HepG2 (cell line): ENCODE data around the gene TTPAL. TPM values are rescaled to one million over a fixed set of nuclear protein-coding genes. Genes with fewer than 3 reads are reported as not detected.

ENCODE experiments used
- ATF3 ChIP-seq: sonication (generic); formaldehyde crosslinking; IDR thresholded peaks from 2 replicates; pipeline ENCODE4 v1.4.0; 2020; ENCODE audit warnings: missing genetic modification reagents
- CBX2 ChIP-seq, 2 experiments: fragments of 200-600 bp in 1 of 2; sonication (generic); formaldehyde crosslinking in 1 of 2; IDR thresholded peaks; 2 replicates each; pipeline versions ENCODE4 v1.7.0 to v1.8.1; 2018 to 2022; ENCODE audit warnings: low read depth in 2 of 2, low read length in 1 of 2, mild to moderate bottlenecking in 1 of 2, missing genetic modification reagents in 1 of 2
- CENPX ChIP-seq: sonication (generic); formaldehyde crosslinking; IDR thresholded peaks from 2 replicates; pipeline ENCODE4 v1.9.0; 2021; ENCODE audit warnings: mild to moderate bottlenecking, missing genetic modification reagents, moderate library complexity
- FUBP1 ChIP-seq: sonication (generic); formaldehyde crosslinking; IDR thresholded peaks from 2 replicates; pipeline ENCODE4 v1.5.1; 2020; ENCODE audit warnings: missing genetic modification reagents, mild to moderate bottlenecking, borderline replicate concordance
- HCFC1 ChIP-seq: fragments of 150-350 bp; IDR thresholded peaks from 2 replicates; pipeline ENCODE4 v1.6.1; 2014; ENCODE audit warnings: low read depth, low read length
- KDM1A ChIP-seq: IDR thresholded peaks from 2 replicates; pipeline ENCODE4 v1.6.1; 2016; ENCODE audit warnings: missing compliant biosample characterization
- KLF13 ChIP-seq: sonication (generic); formaldehyde crosslinking; IDR thresholded peaks from 2 replicates; pipeline ENCODE4 v1.4.0; 2020; ENCODE audit warnings: mild to moderate bottlenecking, missing genetic modification reagents
- NONO ChIP-seq, 2 experiments: fragments of 450-650 bp in 1 of 2; sonication (generic) in 1 of 2; formaldehyde crosslinking in 1 of 2; IDR thresholded peaks in 1 of 2; conservative IDR thresholded peaks in 1 of 2; 2 replicates each; pipeline versions ENCODE4 v1.6.1 to v1.8.0; 2017 to 2022; ENCODE audit warnings: mild to moderate bottlenecking in 1 of 2, missing genetic modification reagents in 1 of 2, moderate library complexity in 1 of 2
- REPIN1 ChIP-seq: sonication (generic); formaldehyde crosslinking; IDR thresholded peaks from 2 replicates; pipeline ENCODE4 v1.8.0; 2022; ENCODE audit warnings: missing genetic modification reagents, low read depth, mild to moderate bottlenecking, borderline replicate concordance
- TSC22D2 ChIP-seq: sonication (generic); formaldehyde crosslinking; IDR thresholded peaks from 2 replicates; pipeline ENCODE4 v1.5.1; 2020; ENCODE audit warnings: missing genetic modification reagents, mild to moderate bottlenecking, borderline replicate concordance
- YY1 ChIP-seq: IDR thresholded peaks from 2 replicates; pipeline ENCODE4 v1.6.1; 2011; ENCODE audit warnings: low read length, low read depth, moderate library complexity, mild to moderate bottlenecking; ENCODE audit not compliant: insufficient read depth, insufficient replicate concordance
- ZFP90 ChIP-seq: sonication (generic); formaldehyde crosslinking; IDR thresholded peaks from 2 replicates; pipeline ENCODE4 v1.8.0; 2022; ENCODE audit warnings: missing genetic modification reagents, mild to moderate bottlenecking, inconsistent platforms, borderline replicate concordance
- ZMYM3 ChIP-seq: sonication (generic); formaldehyde crosslinking; IDR thresholded peaks from 2 replicates; pipeline ENCODE4 v1.5.1; 2020; ENCODE audit warnings: mild to moderate bottlenecking, missing genetic modification reagents
- ZNF337 ChIP-seq: sonication (generic); formaldehyde crosslinking; IDR thresholded peaks from 2 replicates; pipeline ENCODE4 v1.5.1; 2020; ENCODE audit warnings: missing genetic modification reagents, low read depth, mild to moderate bottlenecking, borderline replicate concordance
- ZNF354B ChIP-seq: sonication (generic); formaldehyde crosslinking; IDR thresholded peaks from 2 replicates; pipeline ENCODE4 v1.8.0; 2022; ENCODE audit warnings: mild to moderate bottlenecking, missing genetic modification reagents
- ZNF460 ChIP-seq: sonication (generic); formaldehyde crosslinking; IDR thresholded peaks from 2 replicates; pipeline ENCODE4 v1.5.1; 2020; ENCODE audit warnings: missing genetic modification reagents, mild to moderate bottlenecking, borderline replicate concordance
- ZNF530 ChIP-seq: sonication (generic); formaldehyde crosslinking; IDR thresholded peaks from 2 replicates; pipeline ENCODE4 v1.5.0; 2020; ENCODE audit warnings: low read depth, mild to moderate bottlenecking, missing genetic modification reagents
- ZNF567 ChIP-seq: sonication (generic); formaldehyde crosslinking; IDR thresholded peaks from 2 replicates; pipeline ENCODE4 v1.8.1; 2023; ENCODE audit warnings: mild to moderate bottlenecking, missing genetic modification reagents, borderline replicate concordance
- ZNF737 ChIP-seq: sonication (generic); formaldehyde crosslinking; IDR thresholded peaks from 2 replicates; pipeline ENCODE4 v1.5.0; 2020; ENCODE audit warnings: missing genetic modification reagents, mild to moderate bottlenecking, borderline replicate concordance
- ZNF749 ChIP-seq: sonication (generic); formaldehyde crosslinking; IDR thresholded peaks from 2 replicates; pipeline ENCODE4 v1.8.0; 2022; ENCODE audit warnings: mild to moderate bottlenecking, missing genetic modification reagents, moderate library complexity, borderline replicate concordance
- polyA plus RNA-seq, 8 experiments: library from polyadenylated mRNA; depleted of rRNA in 3 of 8; stranded (reverse) in 7 of 8; unstranded in 1 of 8; fragments of >200 nt; fragmentation: Illumina TruSeq in 4 of 8; extraction: Trizol in 4 of 8; gene quantifications; 2 replicates each; pipeline versions ENCODE4 v1.2.1 to v1.2.3, GENCODE V29; 2011 to 2016; ENCODE audit warnings: low read depth in 4 of 8, missing spikeins in 1 of 8, mixed read lengths in 1 of 8; ENCODE audit not compliant: insufficient read depth in 1 of 8
- total RNA-seq, 5 experiments: library from RNA; depleted of rRNA; stranded (reverse); fragments of >200 nt; fragmentation: Illumina TruSeq; extraction: Trizol; gene quantifications; 2 replicates each; pipeline ENCODE4 v1.2.3, GENCODE V29; 2016; ENCODE audit warnings: low read depth in 1 of 5
- TF ChIP-seq, protein P1 (sequence below): sonication (generic); formaldehyde crosslinking; IDR thresholded peaks from 2 replicates; pipeline ENCODE4 v1.4.0; 2020; ENCODE audit warnings: mild to moderate bottlenecking, missing genetic modification reagents
- TF ChIP-seq, protein P2 (sequence below): sonication (generic); formaldehyde crosslinking; conservative IDR thresholded peaks from 2 replicates; pipeline ENCODE4 v1.4.0; 2020; ENCODE audit warnings: missing genetic modification reagents

Gene TTPAL
- total and polyA plus RNA-seq, 2 of the 13 experiments (the other 11 are each of a cell fraction or from before 2014, with no cell fraction given) = 4.3 to 18.8 TPM

- TF ChIP-seq ZNF737 (CRISPR knock-in tag) = peak; percentile 91
- TF ChIP-seq ZMYM3 (CRISPR knock-in tag) = peak; percentile 61; the same call in 1 of the 2 replicates
- TF ChIP-seq, protein P1, sequence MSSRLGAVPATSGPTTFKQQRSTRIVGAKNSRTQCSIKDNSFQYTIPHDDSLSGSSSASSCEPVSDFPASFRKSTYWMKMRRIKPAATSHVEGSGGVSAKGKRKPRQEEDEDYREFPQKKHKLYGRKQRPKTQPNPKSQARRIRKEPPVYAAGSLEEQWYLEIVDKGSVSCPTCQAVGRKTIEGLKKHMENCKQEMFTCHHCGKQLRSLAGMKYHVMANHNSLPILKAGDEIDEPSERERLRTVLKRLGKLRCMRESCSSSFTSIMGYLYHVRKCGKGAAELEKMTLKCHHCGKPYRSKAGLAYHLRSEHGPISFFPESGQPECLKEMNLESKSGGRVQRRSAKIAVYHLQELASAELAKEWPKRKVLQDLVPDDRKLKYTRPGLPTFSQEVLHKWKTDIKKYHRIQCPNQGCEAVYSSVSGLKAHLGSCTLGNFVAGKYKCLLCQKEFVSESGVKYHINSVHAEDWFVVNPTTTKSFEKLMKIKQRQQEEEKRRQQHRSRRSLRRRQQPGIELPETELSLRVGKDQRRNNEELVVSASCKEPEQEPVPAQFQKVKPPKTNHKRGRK (CRISPR knock-in tag) = peak; percentile 75; the same call in 1 of the 2 replicates
- peak; percentile 48; the same call in 1 of the 2 replicates for TF ChIP-seq HCFC1
- TF ChIP-seq REPIN1 (CRISPR knock-in tag) = peak; percentile 99
- 0 out of 2 replicates have a peak, but pooled peaks have one; percentile 11 for TF ChIP-seq KDM1A (CRISPR knock-in tag)
- TF ChIP-seq CENPX (CRISPR knock-in tag) = no peak
- TF ChIP-seq ATF3 = peak; percentile 80
- peak; percentile 92 for TF ChIP-seq ZNF749 (CRISPR knock-in tag)
- peak; percentile 92 for TF ChIP-seq TSC22D2 (CRISPR knock-in tag)
- peak; percentile 88; the same call in 1 of the 2 replicates for TF ChIP-seq FUBP1 (CRISPR knock-in tag)
- TF ChIP-seq NONO (IDR thresholded peaks at IDR 0.05) = no peak
- TF ChIP-seq NONO (CRISPR knock-in tag; conservative IDR thresholded peaks at IDR 0.05) = peak; percentile 99
- TF ChIP-seq ZNF337 (CRISPR knock-in tag) = peak; percentile 99
- peak; percentile 77 for TF ChIP-seq YY1
- TF ChIP-seq ZNF567 (CRISPR knock-in tag) = peak; percentile 100
- TF ChIP-seq, protein P2, sequence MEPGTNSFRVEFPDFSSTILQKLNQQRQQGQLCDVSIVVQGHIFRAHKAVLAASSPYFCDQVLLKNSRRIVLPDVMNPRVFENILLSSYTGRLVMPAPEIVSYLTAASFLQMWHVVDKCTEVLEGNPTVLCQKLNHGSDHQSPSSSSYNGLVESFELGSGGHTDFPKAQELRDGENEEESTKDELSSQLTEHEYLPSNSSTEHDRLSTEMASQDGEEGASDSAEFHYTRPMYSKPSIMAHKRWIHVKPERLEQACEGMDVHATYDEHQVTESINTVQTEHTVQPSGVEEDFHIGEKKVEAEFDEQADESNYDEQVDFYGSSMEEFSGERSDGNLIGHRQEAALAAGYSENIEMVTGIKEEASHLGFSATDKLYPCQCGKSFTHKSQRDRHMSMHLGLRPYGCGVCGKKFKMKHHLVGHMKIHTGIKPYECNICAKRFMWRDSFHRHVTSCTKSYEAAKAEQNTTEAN (CRISPR knock-in tag) = peak; percentile 73; the same call in 1 of the 2 replicates
- peak; percentile 95 for TF ChIP-seq ZFP90 (CRISPR knock-in tag)
- no peak for TF ChIP-seq CBX2 (IDR thresholded peaks at IDR 0.05; ENCODE audit: low read depth, low read length)
- 0 out of 2 replicates have a peak, but pooled peaks have one; percentile 35 for TF ChIP-seq CBX2 (CRISPR knock-in tag; IDR thresholded peaks at IDR 0.05; ENCODE audit: low read depth)
- TF ChIP-seq ZNF530 (CRISPR knock-in tag) = 0 out of 2 replicates have a peak, but pooled peaks have one; percentile 44
- TF ChIP-seq KLF13 (CRISPR knock-in tag) = peak; percentile 92
- TF ChIP-seq ZNF354B (CRISPR knock-in tag) = peak; percentile 99
- TF ChIP-seq ZNF460 = no peak
Observed at GRCh38 chr20:44475694-44476560, at the start of gene TTPAL (continued).
